Inflammatory macrophage (primary cell): ENCODE data around the gene RGL2.
A peak's percentile ranks its signal among the peaks of the same experiment; 100 is the strongest.
"Not testable (repeated sequence)": the region's sequence is repeated elsewhere in the genome, so short reads cannot be mapped to it uniquely, and the experiment has no call there.

Source experiments
- DNase-seq, 2 donors: peaks; one replicate each; pipeline ENCODE4 v3.0.0-alpha.2; 2020 to 2022

Gene RGL2

DNA sequence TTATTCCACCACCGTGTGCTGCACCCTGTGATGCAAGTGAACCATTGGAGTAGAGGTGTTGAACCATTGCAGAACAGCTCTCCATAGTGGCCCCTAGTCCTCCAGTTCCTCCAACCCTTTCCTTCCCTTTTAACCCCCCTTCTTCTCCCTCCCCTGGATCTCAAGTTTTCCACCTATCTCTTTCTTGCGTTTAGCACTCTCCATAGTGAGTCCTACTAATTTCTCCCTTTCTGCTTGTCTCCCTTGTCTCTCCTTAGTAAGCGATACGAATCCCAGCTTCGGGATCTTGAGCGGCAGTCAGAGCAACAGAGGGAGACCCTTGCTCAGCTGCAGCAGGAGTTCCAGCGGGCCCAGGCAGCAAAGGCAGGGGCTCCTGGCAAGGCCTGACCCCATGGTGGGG, 8.3 kb downstream of the RGL2 start:
- no peak for DNase-seq

DNA sequence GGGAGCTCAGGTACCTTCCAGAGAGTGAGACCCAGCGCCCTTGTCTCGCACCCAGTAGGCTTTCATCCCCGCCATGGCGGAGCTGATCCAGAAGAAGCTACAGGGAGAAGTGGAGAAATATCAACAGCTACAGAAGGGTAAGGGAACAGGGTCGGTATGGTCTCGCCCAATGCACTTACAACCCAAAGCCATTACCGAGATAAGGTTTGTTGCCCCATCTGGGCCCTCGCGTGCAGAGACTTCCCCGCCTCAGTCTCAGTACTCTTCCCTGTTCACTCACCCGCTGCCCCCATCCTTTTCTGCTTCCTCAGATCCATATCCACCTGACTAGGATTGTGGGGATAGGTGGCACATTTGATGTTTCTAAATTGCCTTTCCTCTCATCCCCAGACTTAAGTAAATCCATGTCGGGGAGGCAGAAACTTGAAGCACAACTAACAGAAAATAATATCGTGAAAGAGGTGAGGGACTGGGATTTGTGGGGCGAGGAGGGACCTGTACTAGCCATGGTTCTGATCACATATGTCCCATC, 8.9 kb downstream of the RGL2 start:
- DNase-seq, result no peak

DNA sequence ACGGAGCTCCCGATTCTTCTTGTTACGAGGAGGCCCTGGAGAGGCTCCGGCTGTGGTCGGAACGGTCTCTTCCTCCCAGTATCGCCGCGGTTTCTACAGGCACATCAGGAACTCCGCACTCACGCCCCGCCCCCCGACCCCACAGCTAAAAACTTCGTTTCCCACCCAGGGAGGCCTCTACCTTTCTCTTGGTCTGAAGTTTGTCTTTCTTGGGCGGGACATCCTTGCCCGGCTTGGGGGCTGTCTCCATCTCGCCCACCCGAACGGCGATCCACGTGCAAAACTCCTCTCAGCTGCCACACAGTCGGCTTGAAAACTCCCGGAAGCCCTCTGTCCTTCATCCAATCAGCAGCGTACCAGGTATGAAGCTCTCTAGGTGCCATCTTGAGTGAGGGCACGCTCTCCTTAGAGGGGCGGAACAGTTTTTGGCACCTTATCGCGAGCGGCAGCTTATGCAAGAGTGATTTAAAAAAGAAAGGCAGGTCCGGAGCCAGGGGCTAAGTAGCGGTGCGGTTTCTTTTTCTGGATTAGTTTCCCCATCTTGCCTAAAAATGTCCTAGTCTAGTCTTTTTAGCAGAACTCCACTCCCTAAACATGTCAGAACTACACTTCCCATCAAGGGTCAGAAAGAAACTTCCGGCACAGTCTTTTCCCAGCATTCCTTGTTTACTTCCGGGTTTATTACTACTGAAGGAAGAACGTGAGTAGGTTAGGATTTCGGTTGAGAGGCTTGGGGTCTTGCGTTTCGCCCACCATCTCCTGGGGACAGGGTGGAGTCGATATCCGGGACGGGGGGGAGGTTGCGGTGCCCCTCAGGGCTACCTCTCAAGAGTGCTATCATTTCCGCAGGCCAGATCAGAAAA, 9.6 kb downstream of the RGL2 start, which contains the start of the genes PFDN6 and WDR46:
PFDN6 (plus strand) TSS at position 681 of the 863 bp plus-strand sequence. CDS start 256 bp downstream, outside the sequence.
WDR46 (minus strand) TSS at position 319 of the 863 bp plus-strand sequence; CDS start at position 250, 69 bp downstream.
- DNase-seq, result peak; percentile 90

DNA sequence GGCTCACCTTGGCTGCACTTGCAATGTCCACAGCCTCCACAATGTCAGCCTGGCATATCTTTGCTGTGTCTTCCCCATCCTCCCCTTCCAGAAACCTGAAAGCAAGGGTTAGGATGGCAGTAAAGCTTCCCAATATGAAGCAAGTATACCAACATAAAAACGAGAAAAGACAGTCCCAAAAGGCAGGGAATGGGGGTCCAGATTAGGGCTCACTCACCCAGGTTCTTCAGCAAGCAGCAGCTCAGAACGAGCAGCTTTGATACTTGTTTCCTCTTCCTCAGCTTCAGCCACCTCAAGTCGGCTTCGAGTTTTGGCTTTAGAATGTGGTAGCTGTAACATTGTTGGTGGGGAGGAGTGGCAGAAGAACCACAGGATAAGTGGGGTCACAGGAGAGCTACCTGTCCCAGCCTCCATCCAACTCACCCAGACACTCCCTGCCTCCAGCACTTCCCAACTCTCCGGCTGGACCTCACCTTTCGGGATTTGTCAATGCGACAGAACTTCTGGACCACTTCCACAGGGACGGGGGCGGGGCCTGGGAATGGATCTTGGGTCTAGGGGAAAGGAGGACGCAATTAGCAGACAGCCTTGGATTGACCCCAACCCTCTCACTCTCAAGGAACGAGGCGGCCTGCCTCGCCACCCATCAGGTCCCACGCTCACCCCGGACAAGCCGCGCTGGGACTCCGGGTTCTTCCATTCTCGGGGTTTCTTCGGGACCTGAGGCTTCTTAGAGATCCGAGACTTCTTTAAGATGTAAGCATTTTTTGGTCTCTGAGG, 10.4 kb downstream of the RGL2 start:
- no peak for DNase-seq

DNA sequence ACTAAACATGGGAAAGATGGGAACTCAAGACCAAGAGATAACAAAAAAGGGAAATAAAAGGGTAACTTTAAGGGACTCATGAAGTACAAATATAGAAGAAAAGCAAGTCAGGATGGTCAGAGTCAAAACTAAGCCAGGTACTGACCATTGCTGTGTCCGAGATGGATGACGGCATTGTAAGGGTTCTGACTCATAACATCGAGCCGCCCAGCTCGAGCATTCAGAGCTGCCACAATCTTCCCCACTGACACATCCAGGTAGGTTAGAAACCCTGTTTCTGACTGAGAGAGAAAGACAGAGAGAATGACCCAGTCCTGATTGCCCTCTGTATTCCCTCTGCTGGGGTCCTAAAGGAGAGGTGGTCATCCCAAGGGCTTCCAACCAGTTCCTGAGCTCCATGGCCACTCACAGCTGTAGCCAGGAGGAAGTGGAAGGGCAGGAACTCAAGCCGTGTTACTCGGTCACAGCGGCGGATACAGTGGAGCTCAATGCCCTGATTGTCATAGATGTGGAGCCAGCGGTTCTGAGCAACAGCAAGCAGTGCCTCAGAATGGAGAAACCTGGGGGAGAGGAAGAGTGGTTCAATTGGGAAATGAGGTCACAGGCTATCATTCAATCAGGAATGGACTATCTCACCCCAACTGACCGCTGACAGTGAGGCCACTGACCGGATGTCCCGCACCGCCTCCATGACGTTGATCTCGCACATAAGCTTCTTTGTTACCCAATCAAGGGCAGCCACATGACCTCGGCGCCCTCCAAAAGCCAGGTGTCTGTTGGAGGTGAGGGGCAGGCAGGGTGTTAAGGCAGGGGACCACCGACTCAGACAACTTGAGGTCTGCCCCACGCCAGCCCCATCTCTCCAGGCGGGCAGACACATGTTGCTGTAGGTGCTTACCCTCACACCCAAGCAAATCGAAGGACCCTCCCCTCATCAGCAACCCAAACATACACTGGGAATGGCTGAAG, 11.5 kb downstream of the RGL2 start:
- DNase-seq, result no peak

DNA sequence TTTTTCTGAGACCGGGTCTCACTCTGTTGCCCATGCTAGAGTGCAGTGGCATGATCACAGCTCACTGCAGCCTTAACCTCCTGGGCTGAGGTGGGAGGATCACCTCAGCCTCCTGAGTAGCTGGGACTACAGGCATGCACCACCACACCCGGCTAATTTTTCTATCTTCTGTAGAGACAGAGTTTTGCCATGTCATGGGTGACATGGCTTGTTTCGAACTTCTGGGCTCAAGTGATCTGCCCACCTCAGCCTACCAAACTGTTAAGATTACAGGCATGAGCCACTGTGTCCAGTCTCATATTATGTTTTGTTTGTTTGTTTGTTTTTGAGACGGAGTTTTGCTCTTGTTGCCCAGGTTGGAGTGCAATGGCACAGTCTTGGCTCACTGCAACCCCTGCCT, 13.5 kb downstream of the RGL2 start:
- DNase-seq, result not testable (repeated sequence)

DNA sequence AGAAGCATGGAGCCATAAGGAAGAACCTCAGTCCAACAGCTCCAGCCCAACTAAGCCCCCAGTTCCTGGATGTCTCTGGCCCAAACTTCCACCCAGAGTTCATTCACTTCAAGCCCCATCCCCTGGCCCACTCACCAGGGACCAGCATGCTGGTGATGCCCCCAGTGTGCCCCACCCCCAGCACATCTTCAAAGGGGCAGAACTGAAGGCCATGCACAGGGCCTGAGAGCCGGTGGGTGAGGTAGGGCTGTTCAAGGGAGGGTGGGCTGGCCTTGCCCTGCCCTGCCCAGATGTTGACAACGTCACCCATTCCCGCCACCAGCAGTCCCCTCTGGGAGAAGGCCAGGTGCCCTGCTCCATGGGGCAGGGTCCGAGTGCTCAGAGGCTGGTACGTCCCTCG, 18.2 kb downstream of the RGL2 start:
- no peak for DNase-seq

DNA sequence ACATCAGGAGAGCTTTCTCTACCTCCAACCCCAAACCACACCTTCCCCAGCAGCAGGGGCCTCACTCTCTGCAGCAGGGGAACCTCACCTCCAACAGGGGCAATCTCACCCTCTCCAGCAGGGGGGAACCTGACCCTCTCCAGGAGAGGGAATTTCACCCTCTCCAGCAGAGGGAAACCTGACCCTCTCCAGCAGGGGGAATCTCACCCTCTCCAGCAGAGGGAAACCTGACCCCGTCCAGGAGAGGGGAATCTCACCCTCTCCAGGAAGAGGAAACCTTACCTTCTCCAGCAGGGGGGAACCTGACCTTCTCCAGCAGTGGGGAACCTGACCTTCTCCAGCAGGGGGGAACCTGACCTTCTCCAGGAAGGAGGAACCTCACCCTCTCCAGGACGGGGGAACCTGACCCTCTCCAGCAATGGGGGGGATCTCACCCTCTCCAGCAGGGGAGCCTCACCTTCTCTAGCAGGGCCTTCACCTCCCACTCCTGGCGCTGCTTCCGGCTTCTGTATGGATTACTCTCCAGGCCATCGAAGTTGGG, 18.7 kb downstream of the RGL2 start:
- peak; percentile 35 to 48 for DNase-seq

DNA sequence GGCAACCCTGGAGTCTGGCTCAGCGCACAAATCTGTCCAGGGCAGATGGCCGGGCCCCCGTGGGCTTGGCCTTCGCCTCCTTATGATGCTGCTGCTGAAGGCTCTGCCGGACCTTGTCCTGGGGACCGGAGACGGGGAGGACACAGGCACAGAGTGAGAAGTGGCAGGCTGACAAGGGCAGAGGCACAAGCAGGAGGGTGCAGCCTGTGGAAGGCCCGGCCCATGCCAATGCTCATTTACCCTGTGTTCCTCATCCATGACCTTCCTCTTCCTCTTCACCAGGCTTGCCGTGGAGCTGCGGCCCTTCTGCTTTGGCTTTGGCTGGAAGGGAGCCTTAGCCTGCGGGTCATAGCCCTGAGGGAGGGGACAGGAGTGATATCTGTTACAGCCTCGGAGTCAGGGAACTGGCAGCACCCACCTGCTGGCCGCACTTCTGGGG, 19.5 kb downstream of the RGL2 start:
- peak; percentile 20 to 31 for DNase-seq

DNA sequence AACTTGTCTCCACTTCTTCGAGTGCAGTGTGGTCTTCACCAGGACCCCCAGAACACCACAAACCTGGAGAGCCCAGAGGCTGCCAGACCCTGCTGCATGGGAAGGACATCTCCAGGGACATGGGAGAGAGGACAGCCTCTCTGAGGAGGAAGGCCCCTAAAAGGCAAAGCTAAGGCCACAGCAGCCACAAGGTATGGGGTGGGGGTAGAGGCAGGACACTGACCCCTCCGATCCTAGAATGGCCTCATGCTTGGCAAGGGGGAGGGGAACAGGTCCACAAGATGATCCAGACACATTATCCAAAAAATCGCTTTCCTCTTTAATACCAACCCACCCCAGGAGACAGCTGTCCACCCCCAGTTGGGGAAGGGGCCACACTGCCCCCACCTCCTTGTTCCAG, 19.9 kb downstream of the RGL2 start:
- DNase-seq, result no peak

DNA sequence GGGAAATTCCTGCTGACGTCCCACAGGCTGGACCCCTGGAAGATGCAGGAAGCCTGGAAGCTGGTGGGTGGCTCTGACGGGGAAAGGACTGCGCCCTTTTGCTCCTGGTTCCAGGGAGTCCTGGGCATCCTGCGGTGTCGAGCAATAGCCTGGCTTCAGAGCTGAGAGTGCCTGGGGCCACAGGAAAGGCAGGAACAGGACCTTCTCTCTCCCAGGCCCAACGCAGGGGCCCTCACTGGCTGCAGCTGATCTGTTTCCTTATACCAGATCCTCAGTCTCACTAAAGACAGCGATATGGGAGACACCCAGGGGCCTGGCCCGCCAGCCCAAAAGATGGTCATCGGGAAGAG, 20.4 kb downstream of the RGL2 start:
- no peak for DNase-seq

DNA sequence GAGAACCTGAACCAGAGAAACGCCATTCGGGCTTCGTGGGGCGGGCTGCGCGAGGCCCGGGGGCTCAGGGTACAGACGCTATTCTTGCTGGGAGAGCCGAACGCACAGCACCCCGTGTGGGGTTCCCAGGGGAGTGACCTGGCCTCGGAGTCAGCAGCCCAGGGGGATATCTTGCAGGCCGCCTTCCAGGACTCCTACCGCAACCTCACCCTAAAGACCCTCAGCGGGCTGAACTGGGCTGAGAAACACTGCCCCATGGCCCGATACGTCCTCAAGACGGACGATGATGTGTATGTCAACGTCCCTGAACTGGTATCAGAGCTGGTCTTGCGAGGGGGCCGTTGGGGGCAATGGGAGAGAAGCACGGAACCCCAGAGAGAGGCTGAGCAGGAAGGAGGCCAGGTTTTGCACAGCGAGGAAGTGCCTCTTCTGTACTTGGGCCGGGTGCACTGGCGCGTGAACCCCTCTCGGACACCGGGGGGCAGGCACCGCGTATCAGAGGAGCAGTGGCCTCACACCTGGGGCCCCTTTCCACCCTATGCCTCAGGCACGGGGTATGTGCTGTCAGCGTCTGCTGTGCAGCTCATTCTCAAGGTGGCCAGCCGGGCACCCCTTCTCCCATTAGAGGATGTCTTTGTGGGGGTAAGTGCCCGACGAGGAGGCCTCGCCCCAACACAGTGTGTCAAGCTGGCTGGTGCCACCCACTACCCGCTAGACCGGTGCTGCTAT, 20.9 kb downstream of the RGL2 start:
- DNase-seq, result no peak

DNA sequence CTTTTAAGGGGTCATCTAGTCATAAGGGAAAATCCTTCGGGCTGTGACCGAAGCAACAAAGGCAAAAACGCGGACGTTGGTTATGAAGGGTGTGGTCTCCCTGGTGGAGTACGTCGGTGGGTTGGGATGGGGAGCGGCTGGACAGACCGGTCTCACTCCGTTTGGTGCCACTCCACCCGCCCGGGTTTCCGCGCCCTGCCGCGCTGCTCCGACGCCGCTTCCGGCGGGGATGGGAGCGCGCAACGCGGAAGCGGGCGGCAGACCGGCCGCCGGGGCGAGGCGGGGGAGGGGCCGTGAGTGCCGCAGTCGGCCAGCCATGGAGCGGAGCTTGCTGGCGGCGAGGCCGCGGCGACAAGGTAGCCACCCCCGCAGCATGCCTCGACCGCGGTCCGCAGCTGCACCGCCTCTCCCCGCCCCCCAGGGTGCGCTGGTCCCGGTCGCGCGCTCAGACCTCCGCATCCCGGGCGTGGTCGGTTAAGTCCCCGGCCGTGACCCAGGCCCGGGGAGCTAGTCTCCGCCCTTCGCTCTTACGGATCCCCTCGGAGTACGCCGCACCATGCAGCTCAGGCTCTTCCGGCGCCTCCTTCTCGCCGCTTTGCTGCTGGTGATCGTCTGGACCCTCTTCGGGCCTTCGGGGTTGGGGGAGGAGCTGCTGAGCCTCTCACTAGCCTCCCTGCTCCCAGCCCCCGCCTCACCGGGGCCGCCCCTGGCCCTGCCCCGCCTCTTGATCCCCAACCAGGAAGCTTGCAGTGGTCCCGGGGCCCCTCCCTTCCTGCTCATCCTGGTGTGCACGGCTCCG, 21.7 kb downstream of the RGL2 start, which contains the start of gene B3GALT4:
B3GALT4 (plus strand) TSS at position 260 of the 799 bp plus-strand sequence; CDS start at position 557, 297 bp downstream.
- DNase-seq, result peak; percentile 70 to 80

DNA sequence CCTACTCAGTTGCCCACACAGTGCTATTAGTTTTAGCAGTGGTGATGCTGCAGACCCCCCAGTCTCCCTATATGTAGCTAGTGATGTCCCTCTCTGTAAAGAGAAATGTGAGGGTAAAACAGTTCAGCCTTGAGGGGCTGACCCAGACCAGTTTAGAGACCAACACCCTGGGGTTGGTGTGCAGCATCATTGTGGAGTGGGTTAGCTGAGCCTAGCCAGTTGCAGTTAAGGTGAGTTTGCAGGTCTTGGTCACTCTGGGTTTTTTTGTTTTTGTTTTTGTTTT, 22.2 kb downstream of the RGL2 start:
- DNase-seq, result no peak

DNA sequence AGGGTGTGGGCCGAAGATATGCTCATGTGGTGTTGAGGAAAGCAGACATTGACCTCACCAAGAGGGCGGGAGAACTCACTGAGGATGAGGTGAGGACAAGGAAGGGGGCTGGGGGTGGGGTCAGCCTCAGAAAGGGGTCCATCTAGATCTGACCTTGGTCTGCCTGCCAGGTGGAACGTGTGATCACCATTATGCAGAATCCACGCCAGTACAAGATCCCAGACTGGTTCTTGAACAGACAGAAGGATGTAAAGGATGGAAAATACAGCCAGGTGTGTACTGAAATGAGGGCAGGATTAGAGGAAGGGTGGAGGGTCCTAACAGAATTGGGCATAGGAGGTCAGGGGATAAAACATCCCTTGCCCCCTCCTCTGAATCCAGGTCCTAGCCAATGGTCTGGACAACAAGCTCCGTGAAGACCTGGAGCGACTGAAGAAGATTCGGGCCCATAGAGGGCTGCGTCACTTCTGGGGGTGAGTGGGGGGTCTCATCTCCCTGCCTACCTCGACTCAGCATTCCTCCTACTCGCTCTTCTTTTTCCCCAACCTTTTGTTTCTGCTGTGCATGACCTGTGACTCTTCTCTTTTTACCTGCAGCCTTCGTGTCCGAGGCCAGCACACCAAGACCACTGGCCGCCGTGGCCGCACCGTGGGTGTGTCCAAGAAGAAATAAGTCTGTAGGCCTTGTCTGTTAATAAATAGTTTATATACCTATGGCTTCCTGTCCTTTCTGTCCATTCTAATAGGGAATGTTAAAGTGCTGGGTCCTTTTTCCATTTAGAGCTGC, 22.8 kb downstream of the RGL2 start:
- not testable (repeated sequence) for DNase-seq

DNA sequence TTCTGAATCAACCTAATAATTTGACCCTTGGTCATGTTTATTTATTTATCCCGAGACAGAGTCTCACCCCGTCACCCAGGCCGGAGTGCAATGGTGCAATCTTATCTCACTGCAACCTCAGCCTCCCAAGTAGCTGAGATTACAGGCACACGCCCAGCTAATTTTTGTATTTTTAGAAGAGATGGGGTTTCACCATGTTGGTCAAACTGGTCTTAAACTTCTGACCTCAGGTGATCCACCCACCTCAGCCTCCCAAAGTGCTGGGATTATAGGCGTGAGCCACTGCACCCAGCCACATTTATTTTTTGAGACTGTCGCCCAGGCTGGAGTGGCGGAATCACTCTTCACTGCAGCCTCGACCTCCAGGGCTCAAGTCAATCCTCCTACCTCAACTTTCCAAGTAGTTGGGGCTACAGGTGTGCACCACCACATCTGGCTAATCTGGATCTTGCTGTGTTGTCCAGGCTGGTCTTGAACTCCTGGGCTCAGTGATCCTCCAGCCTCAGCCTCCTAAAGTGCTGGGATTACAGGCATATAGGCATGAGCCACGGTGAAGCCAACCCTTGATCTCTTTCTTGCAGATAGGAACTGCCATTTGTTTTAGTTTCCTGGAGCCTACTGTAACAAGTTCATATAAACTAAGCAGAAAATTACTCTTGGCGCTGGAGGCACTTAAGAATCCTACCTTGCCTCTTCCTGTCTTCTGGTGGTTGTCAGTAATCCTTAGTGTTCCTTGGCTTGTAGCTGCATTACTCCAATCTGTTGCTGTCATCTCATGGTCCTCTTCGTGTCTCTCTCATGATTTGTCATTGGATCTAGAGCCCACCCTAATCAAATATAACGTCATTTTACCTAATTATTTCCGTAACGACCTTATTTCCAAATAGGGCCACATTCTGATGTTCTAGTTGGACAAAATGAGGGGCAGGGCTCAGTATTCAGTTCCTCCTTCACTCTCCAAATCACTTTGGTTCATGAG, 24.5 kb downstream of the RGL2 start:
- DNase-seq, result no peak

DNA sequence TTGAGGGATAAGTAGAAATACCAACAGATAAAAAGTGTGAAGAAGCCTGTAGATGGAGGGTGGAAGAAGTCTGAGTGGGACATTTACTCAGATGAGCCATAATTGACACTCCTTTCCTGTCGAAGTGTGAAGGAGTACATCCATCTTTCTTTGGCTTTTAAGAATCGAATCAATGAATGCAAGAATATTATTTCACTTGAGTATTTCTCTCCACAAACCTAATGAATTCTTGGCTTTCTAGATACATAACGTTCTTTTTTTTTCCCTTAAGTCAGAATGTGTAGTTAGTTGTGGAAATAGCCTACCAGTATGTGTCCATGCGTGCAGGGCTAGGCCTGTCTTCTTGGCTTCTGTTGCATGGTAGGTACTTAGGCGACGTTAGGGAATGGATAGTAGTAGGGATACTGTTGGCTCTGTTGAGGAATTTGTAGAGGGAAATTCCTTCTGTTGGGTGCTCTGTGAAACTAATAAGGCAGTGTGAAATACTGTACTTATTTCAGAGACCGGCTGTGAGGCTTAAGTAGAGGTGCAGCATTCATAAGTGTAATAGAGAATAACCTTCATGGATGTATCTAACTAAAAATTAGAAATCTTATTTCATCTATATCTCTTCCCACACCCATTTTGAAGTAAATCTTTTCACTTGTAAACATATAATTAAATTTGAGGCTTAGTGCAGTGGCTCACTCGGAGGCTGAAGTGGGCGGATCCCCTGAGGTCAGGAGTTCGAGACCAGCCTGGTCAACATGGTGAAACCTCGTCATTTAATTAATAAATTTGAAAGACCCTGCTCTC, 25.4 kb downstream of the RGL2 start:
- no peak for DNase-seq
